ENCODE data around the gene PRKG1.

Gene PRKG1

GRCh38 chr10:51416494-51416893 is 342.2 kb downstream of the PRKG1 start:
- in situ Hi-C loops (cut with MboI; ENCODE audit: low pct_unique_long_range_greater_than_20kb, low sequenced_read_pairs, unreplicated experiment), result loop anchor here (25.0 kb wide), 1 partner anchor 546 kb away; no protein-coding TSS in a partner anchor
- DNase-seq (ENCODE audit: low spot score), result no peak
- no peak for TF ChIP-seq CTCF (IDR thresholded peaks at IDR 0.05; ENCODE audit: extremely low read depth, insufficient read depth, missing control alignments)

- in situ Hi-C loops (cut with MboI; ENCODE audit: low pct_unique_long_range_greater_than_20kb, low sequenced_read_pairs, unreplicated experiment), result loop anchor here (25.0 kb wide), 1 partner anchor 543 kb away; no protein-coding TSS in a partner anchor
- DNase-seq (ENCODE audit: low spot score), result no peak
- TF ChIP-seq CTCF (IDR thresholded peaks at IDR 0.05; ENCODE audit: extremely low read depth, insufficient read depth, missing control alignments), result no peak
These were observed 345.2 kb downstream of the PRKG1 start for GRCh38 chr10:51419196-51420093.

GRCh38 chr10:51421853-51422252 is 347.6 kb downstream of the PRKG1 start:
- in situ Hi-C loops (cut with MboI; ENCODE audit: low pct_unique_long_range_greater_than_20kb, low sequenced_read_pairs, unreplicated experiment), result loop anchor here (25.0 kb wide), 1 partner anchor 540 kb away; no protein-coding TSS in a partner anchor
- no peak for DNase-seq (ENCODE audit: low spot score)
- no peak for TF ChIP-seq CTCF (IDR thresholded peaks at IDR 0.05; ENCODE audit: extremely low read depth, insufficient read depth, missing control alignments)

- in situ Hi-C loops (cut with MboI; ENCODE audit: low pct_unique_long_range_greater_than_20kb, low sequenced_read_pairs, unreplicated experiment), result loop anchor here (25.0 kb wide), 1 partner anchor 540 kb away; no protein-coding TSS in a partner anchor
- DNase-seq (ENCODE audit: low spot score), result peak; percentile 23
- TF ChIP-seq CTCF (IDR thresholded peaks at IDR 0.05; ENCODE audit: extremely low read depth, insufficient read depth, missing control alignments), result peak; percentile 71
These were observed 348.2 kb downstream of the PRKG1 start for GRCh38 chr10:51422311-51423120.

GRCh38 chr10:51423121-51423452 is 348.8 kb downstream of the PRKG1 start:
- no peak for DNase-seq (ENCODE audit: low spot score)
- in situ Hi-C loops (cut with MboI; ENCODE audit: low pct_unique_long_range_greater_than_20kb, low sequenced_read_pairs, unreplicated experiment), result loop anchor here (25.0 kb wide), 1 partner anchor 539 kb away; no protein-coding TSS in a partner anchor
- TF ChIP-seq CTCF (IDR thresholded peaks at IDR 0.05; ENCODE audit: extremely low read depth, insufficient read depth, missing control alignments), result peak; percentile 11

- no peak for DNase-seq (ENCODE audit: low spot score)
- in situ Hi-C loops (cut with MboI; ENCODE audit: low pct_unique_long_range_greater_than_20kb, low sequenced_read_pairs, unreplicated experiment), result no loop called here
- TF ChIP-seq CTCF (IDR thresholded peaks at IDR 0.05; ENCODE audit: extremely low read depth, insufficient read depth, missing control alignments), result no peak
These were observed 351.1 kb downstream of the PRKG1 start for GRCh38 chr10:51425431-51425830.
